B cell (primary cell): ENCODE results near the gene PTGES3. TPM values are rescaled to one million over a fixed set of nuclear protein-coding genes. Genes with fewer than 3 reads are reported as not detected.

Source experiments
- ATAC-seq: fragments of 200-7000 bp; cut with Tn5 transposase; one replicate; pipeline ENCODE4 v1.10.0; 2021; ENCODE audit warnings: low read depth, mild to moderate bottlenecking, moderate number of reproducible peaks, moderate library complexity
- CTCF ChIA-PET: fragments of 350-600 bp; sonication (Branson Sonifier 250); formaldehyde crosslinking; loops from one replicate; lab custom pipeline; 2021; ENCODE audit warnings: antibody characterized with exemption, inconsistent platforms; lab: Charles Lee
- POLR2A ChIA-PET: fragments of 350-600 bp; sonication (Branson Sonifier 250); formaldehyde crosslinking; loops from one replicate; lab custom pipeline; 2021; ENCODE audit warnings: antibody characterized with exemption; lab: Charles Lee
- DNase-seq: peaks from one replicate; pipeline ENCODE4 v3.0.0; 2013
- H2AFZ ChIP-seq: 2 replicates; pipeline ENCODE4 v1.6.1; 2012; ENCODE audit warnings: mild to moderate bottlenecking, low read depth, low read length; ENCODE audit not compliant: insufficient read depth, poor library complexity, severe bottlenecking
- H3K27ac ChIP-seq, 2 donors: 1 replicate in 1 of 2; 2 replicates in 1 of 2; pipeline ENCODE4 v1.5.1; 2012 to 2013; ENCODE audit warnings: low read length in 2 of 2, mild to moderate bottlenecking in 2 of 2, moderate library complexity in 1 of 2
- H3K27me3 ChIP-seq, 4 experiments: fragments of 200-600 bp in 1 of 4; sonication (generic) in 1 of 4; replicated peaks in 1 of 4; 1 replicate in 2 of 4; 2 replicates in 2 of 4; pipeline versions ENCODE4 v1.6.1 to v1.7.0; 2013 to 2016; ENCODE audit warnings: low read length in 3 of 4, mild to moderate bottlenecking in 2 of 4, mixed read lengths in 1 of 4, moderate library complexity in 1 of 4; ENCODE audit not compliant: insufficient read depth in 4 of 4, control insufficient read depth in 3 of 4; ENCODE audit errors: control extremely low read depth in 1 of 4
- H3K36me3 ChIP-seq, 2 experiments: replicated peaks in 1 of 2; 1 replicate in 1 of 2; 2 replicates in 1 of 2; pipeline versions ENCODE4 v1.6.1 to v1.7.1; 2013; ENCODE audit warnings: low read length in 1 of 2; ENCODE audit not compliant: insufficient read depth in 2 of 2, control insufficient read depth in 1 of 2; ENCODE audit errors: control extremely low read depth in 1 of 2, extremely low read depth in 1 of 2
- H3K4me1 ChIP-seq, 2 donors: fragments of 200-600 bp in 1 of 2; sonication (generic) in 1 of 2; 1 replicate in 1 of 2; 2 replicates in 1 of 2; pipeline versions ENCODE4 v1.5.1 to v1.6.1; 2013 to 2017; ENCODE audit warnings: low read length in 2 of 2; ENCODE audit not compliant: control insufficient read depth in 2 of 2, insufficient read depth in 2 of 2
- H3K4me2 ChIP-seq: replicated peaks from 2 replicates; pipeline ENCODE3; 2012; ENCODE audit warnings: mild to moderate bottlenecking, low read depth, low read length; ENCODE audit not compliant: poor library complexity, severe bottlenecking
- H3K4me3 ChIP-seq, 5 experiments: fragments of 200-600 bp in 1 of 5; sonication (generic) in 1 of 5; 1 replicate in 3 of 5; 2 replicates in 2 of 5; pipeline versions ENCODE4 v1.5.1 to v1.7.0; 2011 to 2016; ENCODE audit warnings: low read length in 4 of 5, mild to moderate bottlenecking in 4 of 5, low read depth in 2 of 5, control low read depth in 1 of 5, moderate library complexity in 1 of 5; ENCODE audit not compliant: insufficient read depth in 1 of 5; ENCODE audit errors: control extremely low read depth in 1 of 5, extremely low read depth in 1 of 5
- H3K79me2 ChIP-seq: fragments of 200-600 bp; sonication (generic); one replicate; pipeline ENCODE4 v1.6.0; 2016; ENCODE audit warnings: low read length; ENCODE audit not compliant: control insufficient read depth, insufficient read depth
- H3K9ac ChIP-seq: fragments of 200-600 bp; sonication (generic); 2 replicates; pipeline ENCODE4 v1.6.1; 2017; ENCODE audit warnings: mild to moderate bottlenecking, low read length, moderate library complexity
- H3K9me3 ChIP-seq, 3 donors: one replicate each; pipeline versions ENCODE4 v1.6.1 to v1.7.1; 2013; ENCODE audit warnings: low read length in 2 of 3; ENCODE audit not compliant: control insufficient read depth in 2 of 3, insufficient read depth in 1 of 3; ENCODE audit errors: control extremely low read depth in 1 of 3
- H4K20me1 ChIP-seq: 2 replicates; pipeline ENCODE4 v1.6.0; 2012; ENCODE audit warnings: mild to moderate bottlenecking, low read length; ENCODE audit not compliant: insufficient read depth, control insufficient read depth, poor library complexity, severe bottlenecking
- H3K27ac Mint-ChIP-seq: one replicate; pipeline ENCODE4 v1.8.0; 2021; ENCODE audit warnings: mixed read lengths
- H3K27me3 Mint-ChIP-seq: one replicate; pipeline ENCODE4 v1.8.0; 2021; ENCODE audit warnings: mixed read lengths
- H3K4me1 Mint-ChIP-seq: one replicate; pipeline ENCODE4 v1.8.0; 2021; ENCODE audit warnings: mixed read lengths
- H3K4me3 Mint-ChIP-seq: one replicate; pipeline ENCODE4 v1.8.0; 2021; ENCODE audit warnings: mixed read lengths
- H3K9me3 Mint-ChIP-seq: one replicate; pipeline ENCODE4 v1.8.0; 2022; ENCODE audit warnings: mixed read lengths; ENCODE audit not compliant: insufficient read depth
- EZH2 ChIP-seq: IDR thresholded peaks from 2 replicates; pipeline ENCODE4 v1.6.1; 2012; ENCODE audit warnings: borderline replicate concordance, low read depth, mild to moderate bottlenecking, moderate library complexity, low read length; ENCODE audit not compliant: insufficient read depth, poor library complexity, severe bottlenecking
- WGBS: methylation state at CpG from one replicate; pipeline ENCODE4 v1.1.5; 2013; ENCODE audit warnings: missing lambda C conversion rate; ENCODE audit not compliant: insufficient coverage; 5-methylcytosine and 5-hydroxymethylcytosine counted together
- intact Hi-C: fragments of 100-400 bp; cut with micrococcal nuclease; formaldehyde crosslinking; loops from one replicate; pipeline ENCODE4 v1.10.0; 2022
- polyA plus RNA-seq: library from polyadenylated mRNA; depleted of rRNA; stranded (reverse); fragments of >200 nt; gene quantifications from 2 replicates; pipeline ENCODE4 v1.2.3, GENCODE V29; 2012
- total RNA-seq, 2 donors: library from RNA; stranded (reverse); fragments of 120-200 nt in 1 of 2; gene quantifications; 1 replicate in 1 of 2; 2 replicates in 1 of 2; pipeline versions ENCODE4 v1.2.3 to v1.2.4, GENCODE V29; 2013 to 2022
- TF ChIP-seq, protein P1 (sequence below): fragments of 200-600 bp; IDR thresholded peaks from one replicate; pipeline ENCODE4 v1.8.0; 2022; ENCODE audit warnings: antibody characterized with exemption, mild to moderate bottlenecking

The PTGES3 gene
- total and polyA plus RNA-seq, 2 donors (not counting 1 experiment from before 2014, with no cell fraction given) = 35.3 to 121 TPM

DNA sequence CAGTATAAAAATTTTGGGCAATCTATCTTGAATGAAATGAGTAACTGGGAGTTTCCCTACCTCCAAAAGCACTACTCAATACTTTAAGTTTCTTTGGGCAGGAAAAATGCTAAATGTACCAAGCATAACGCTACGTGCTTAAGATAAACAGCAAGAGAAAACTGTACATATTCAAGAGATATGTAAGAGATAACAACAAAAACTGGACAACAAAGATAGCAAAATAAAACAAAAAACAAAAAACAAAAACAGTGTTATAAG is 20.0 kb downstream of the PTGES3 start:
- H3K9me3 Mint-ChIP-seq = no peaks in the 10 kb centered on the region
- Histone ChIP-seq H3K4me3 (no peak overlapping the region), H3K4me2 (no peak overlapping the region), H3K79me2 (peaks cover 59% of the 10 kb centered on the region), H3K4me1 (no peaks in the 10 kb centered on the region), H3K27ac (no peak overlapping the region), H4K20me1 (peaks cover 58% of the 10 kb centered on the region), H3K9me3 (no peaks in the 10 kb centered on the region), H3K9ac (no peak overlapping the region), H3K27me3 (no peaks in the 10 kb centered on the region), H3K36me3 (peaks cover 14 to 81% of the 10 kb centered on the region in 2 experiments), H2AFZ (no peak overlapping the region)
- H3K4me3 Mint-ChIP-seq = no peak overlapping the region
- intact Hi-C loops = no loop called here
- CTCF ChIA-PET = no interaction called here
- no CpG with 5 or more reads among the region's 2 CpGs for WGBS
- H3K27ac Mint-ChIP-seq = no peak overlapping the region
- DNase-seq = no peak
- ATAC-seq = no peak
- TF ChIP-seq EZH2 = no peak
- TF ChIP-seq, protein P1, sequence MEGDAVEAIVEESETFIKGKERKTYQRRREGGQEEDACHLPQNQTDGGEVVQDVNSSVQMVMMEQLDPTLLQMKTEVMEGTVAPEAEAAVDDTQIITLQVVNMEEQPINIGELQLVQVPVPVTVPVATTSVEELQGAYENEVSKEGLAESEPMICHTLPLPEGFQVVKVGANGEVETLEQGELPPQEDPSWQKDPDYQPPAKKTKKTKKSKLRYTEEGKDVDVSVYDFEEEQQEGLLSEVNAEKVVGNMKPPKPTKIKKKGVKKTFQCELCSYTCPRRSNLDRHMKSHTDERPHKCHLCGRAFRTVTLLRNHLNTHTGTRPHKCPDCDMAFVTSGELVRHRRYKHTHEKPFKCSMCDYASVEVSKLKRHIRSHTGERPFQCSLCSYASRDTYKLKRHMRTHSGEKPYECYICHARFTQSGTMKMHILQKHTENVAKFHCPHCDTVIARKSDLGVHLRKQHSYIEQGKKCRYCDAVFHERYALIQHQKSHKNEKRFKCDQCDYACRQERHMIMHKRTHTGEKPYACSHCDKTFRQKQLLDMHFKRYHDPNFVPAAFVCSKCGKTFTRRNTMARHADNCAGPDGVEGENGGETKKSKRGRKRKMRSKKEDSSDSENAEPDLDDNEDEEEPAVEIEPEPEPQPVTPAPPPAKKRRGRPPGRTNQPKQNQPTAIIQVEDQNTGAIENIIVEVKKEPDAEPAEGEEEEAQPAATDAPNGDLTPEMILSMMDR = no peak
- POLR2A ChIA-PET = no interaction called here
- H3K4me1 Mint-ChIP-seq = peaks cover 10% of the 10 kb centered on the region
- H3K27me3 Mint-ChIP-seq = no peaks in the 10 kb centered on the region

GRCh38 chr12:56661979-56662638 is 26.0 kb downstream of the PTGES3 start:
- Histone ChIP-seq H3K4me2 (no peak overlapping the region), H2AFZ (no peak overlapping the region), H3K27me3 (no peaks in the 10 kb centered on the region), H3K27ac (no peak overlapping the region), H4K20me1 (peaks cover 7% of the 10 kb centered on the region), H3K9me3 (no peaks in the 10 kb centered on the region), H3K4me3 (no peak overlapping the region), H3K4me1 (peaks cover 0 to 4% of the 10 kb centered on the region in 2 donors), H3K79me2 (peaks cover under 1% of the 10 kb centered on the region), H3K9ac (no peak overlapping the region), H3K36me3 (peaks cover 0 to 29% of the 10 kb centered on the region in 2 experiments)
- DNase-seq (no peak), ATAC-seq (no peak)
- Mint-ChIP-seq H3K27me3 (no peaks in the 10 kb centered on the region), H3K4me3 (no peak overlapping the region), H3K9me3 (no peaks in the 10 kb centered on the region), H3K4me1 (peaks cover 23% of the 10 kb centered on the region), H3K27ac (peak overlapping the region; percentile 10)
- POLR2A ChIA-PET = interaction anchor here (0.7 kb wide), 1 partner anchor 8 kb away, joined by 3 read pairs; no protein-coding TSS in a partner anchor
- intact Hi-C loops = no loop called here
- WGBS = 98% methylated on average over 10 of the region's 13 CpGs
- CTCF ChIA-PET = interaction anchor here (0.6 to 1.4 kb wide), 2 partner anchors 26 to 89 kb away, joined by 3 to 6 read pairs; no protein-coding TSS in a partner anchor
- TF ChIP-seq EZH2 = no peak
- TF ChIP-seq, protein P1 = no peak
